H1 (cell line): Measurements from ENCODE around the gene RAD51D. TPM values are rescaled to one million over a fixed set of nuclear protein-coding genes. Genes with fewer than 3 reads are reported as not detected.

ENCODE experiments used
- CTCF ChIA-PET: fragments of 300-600 bp; sonication (Branson Sonifier 250); formaldehyde crosslinking; loops from one replicate; lab custom pipeline; 2021; ENCODE audit not compliant: partially characterized antibody; lab: Charles Lee
- POLR2A ChIA-PET: fragments of 300-600 bp; sonication (Branson Sonifier 250); formaldehyde crosslinking; loops from one replicate; lab custom pipeline; 2021; ENCODE audit warnings: inconsistent platforms; ENCODE audit not compliant: partially characterized antibody; lab: Charles Lee
- DNase-seq, 2 experiments: peaks; one replicate each; pipeline versions ENCODE4 v3.0.0 to v3.0.0-alpha.2; 2010 to 2022; ENCODE audit warnings: low spot score in 2 of 2, low read depth in 1 of 2, mixed read lengths in 1 of 2
- FAIRE-seq: peaks from 2 replicates; lab custom pipeline; 2011; peaks lifted over from hg19 to GRCh38; lab: Jason Lieb, UNC
- H2AFZ ChIP-seq: 2 replicates; pipeline ENCODE4 v1.8.1; 2012; ENCODE audit warnings: low read length, inconsistent platforms
- H2AK5ac ChIP-seq: 2 replicates; pipeline ENCODE4 v1.6.1; 2013; ENCODE audit warnings: low read depth, low read length
- H2BK120ac ChIP-seq: replicated peaks from 2 replicates; pipeline ENCODE3; 2013; ENCODE audit warnings: low read depth, low read length, inconsistent platforms
- H2BK12ac ChIP-seq: 2 replicates; pipeline ENCODE4 v1.6.1; 2013; ENCODE audit warnings: low read depth, low read length
- H2BK15ac ChIP-seq: 2 replicates; pipeline ENCODE4 v1.6.1; 2013; ENCODE audit warnings: low read length
- H2BK20ac ChIP-seq: 2 replicates; pipeline ENCODE4 v1.6.1; 2013; ENCODE audit warnings: low read length
- H2BK5ac ChIP-seq: 2 replicates; pipeline ENCODE4 v1.6.1; 2013; ENCODE audit warnings: low read depth, low read length
- H3K14ac ChIP-seq: 2 replicates; pipeline ENCODE4 v1.6.1; 2013; ENCODE audit warnings: inconsistent platforms; ENCODE audit not compliant: insufficient read length
- H3K18ac ChIP-seq: 2 replicates; pipeline ENCODE4 v1.6.1; 2013; ENCODE audit warnings: low read length; ENCODE audit errors: extremely low read depth
- H3K23ac ChIP-seq: 2 replicates; pipeline ENCODE4 v1.6.1; 2013; ENCODE audit warnings: inconsistent platforms; ENCODE audit not compliant: insufficient read length
- H3K23me2 ChIP-seq: 2 replicates; pipeline ENCODE4 v1.6.1; 2013; ENCODE audit warnings: low read depth, low read length
- H3K27ac ChIP-seq: 2 replicates; pipeline ENCODE4 v1.6.1; 2011; ENCODE audit warnings: low read depth, low read length, inconsistent platforms
- H3K27me3 ChIP-seq, 4 experiments: replicated peaks in 1 of 4; 1 replicate in 1 of 4; 2 replicates in 3 of 4; pipeline versions ENCODE4 v1.6.1 to v1.8.1; 2011 to 2013; ENCODE audit warnings: low read length in 3 of 4, mild to moderate bottlenecking in 3 of 4, inconsistent platforms in 2 of 4, mixed read lengths in 2 of 4, moderate library complexity in 1 of 4; ENCODE audit not compliant: control insufficient read depth in 3 of 4, insufficient read depth in 3 of 4; ENCODE audit errors: extremely low read depth in 1 of 4
- H3K36me3 ChIP-seq, 4 experiments: 2 replicates each; pipeline versions ENCODE4 v1.6.1 to v1.8.1; 2011 to 2013; ENCODE audit warnings: mild to moderate bottlenecking in 4 of 4, low read length in 3 of 4, moderate library complexity in 2 of 4, control low read depth in 1 of 4, inconsistent platforms in 1 of 4; ENCODE audit not compliant: insufficient read depth in 4 of 4, control insufficient read depth in 2 of 4
- H3K4ac ChIP-seq: replicated peaks from 2 replicates; pipeline ENCODE3; 2013; ENCODE audit warnings: low read length, low read depth, mixed read lengths, inconsistent platforms; ENCODE audit not compliant: insufficient read length
- H3K4me1 ChIP-seq, 4 experiments: replicated peaks in 1 of 4; 1 replicate in 1 of 4; 2 replicates in 3 of 4; pipeline versions ENCODE4 v1.6.1 to v1.8.1; 2011 to 2013; ENCODE audit warnings: low read length in 3 of 4, inconsistent platforms in 2 of 4, mixed read lengths in 1 of 4; ENCODE audit not compliant: insufficient read depth in 4 of 4, control insufficient read depth in 3 of 4
- H3K4me2 ChIP-seq, 2 experiments: 2 replicates each; pipeline versions ENCODE4 v1.6.1 to v1.8.1; 2011 to 2013; ENCODE audit warnings: low read depth in 2 of 2, low read length in 2 of 2, control low read depth in 1 of 2, inconsistent platforms in 1 of 2, mild to moderate bottlenecking in 1 of 2; ENCODE audit not compliant: insufficient read depth in 1 of 2
- H3K4me3 ChIP-seq, 4 experiments: fragments of 200-600, 300-600 bp in 1 of 4; sonication (generic), shearing (Covaris generic), sonication (Bioruptor Twin) in 1 of 4; 2 replicates each; pipeline versions ENCODE4 v1.5.1 to v1.8.1; 2011 to 2016; ENCODE audit warnings: low read length in 4 of 4, low read depth in 3 of 4, control low read depth in 2 of 4, inconsistent platforms in 2 of 4, mild to moderate bottlenecking in 2 of 4, mixed read lengths in 1 of 4, moderate library complexity in 1 of 4; ENCODE audit not compliant: insufficient read depth in 2 of 4; ENCODE audit errors: extremely low read depth in 1 of 4
- H3K56ac ChIP-seq: replicated peaks from 2 replicates; pipeline ENCODE3; 2013; ENCODE audit warnings: low read depth, mild to moderate bottlenecking, mixed read lengths, low read length, inconsistent platforms; ENCODE audit not compliant: insufficient read length
- H3K79me1 ChIP-seq: 2 replicates; pipeline ENCODE4 v1.6.1; 2013; ENCODE audit warnings: low read depth, low read length, control low read depth
- H3K79me2 ChIP-seq, 2 experiments: 2 replicates each; pipeline versions ENCODE4 v1.6.1 to v1.8.1; 2012 to 2013; ENCODE audit warnings: low read length in 2 of 2, mild to moderate bottlenecking in 2 of 2, inconsistent platforms in 1 of 2; ENCODE audit not compliant: insufficient read depth in 2 of 2, control insufficient read depth in 1 of 2
- H3K9ac ChIP-seq, 4 experiments: replicated peaks in 1 of 4; 1 replicate in 1 of 4; 2 replicates in 3 of 4; pipeline versions ENCODE4 v1.6.1 to v1.8.1; 2011 to 2013; ENCODE audit warnings: low read depth in 3 of 4, low read length in 3 of 4, control low read depth in 2 of 4, mild to moderate bottlenecking in 2 of 4, moderate library complexity in 2 of 4, inconsistent platforms in 1 of 4; ENCODE audit errors: extremely low read depth in 1 of 4
- H3K9me3 ChIP-seq, 2 experiments: 2 replicates each; pipeline versions ENCODE4 v1.6.1 to v1.8.1; 2012 to 2013; ENCODE audit warnings: mild to moderate bottlenecking in 2 of 2, moderate library complexity in 2 of 2, control low read depth in 1 of 2, inconsistent platforms in 1 of 2, low read depth in 1 of 2, low read length in 1 of 2, mixed read lengths in 1 of 2; ENCODE audit not compliant: insufficient read depth in 2 of 2
- H4K20me1 ChIP-seq, 2 experiments: replicated peaks in 1 of 2; 2 replicates each; pipeline versions ENCODE3 to v1.8.1; 2011 to 2013; ENCODE audit warnings: inconsistent platforms in 2 of 2, low read length in 2 of 2, mild to moderate bottlenecking in 1 of 2; ENCODE audit not compliant: insufficient read depth in 2 of 2, control insufficient read depth in 1 of 2
- H4K5ac ChIP-seq: 2 replicates; pipeline ENCODE4 v1.6.1; 2013; ENCODE audit warnings: low read length, low read depth, mixed read lengths, inconsistent platforms; ENCODE audit not compliant: insufficient read length
- H4K8ac ChIP-seq: 2 replicates; pipeline ENCODE4 v1.8.0; 2013; ENCODE audit warnings: mild to moderate bottlenecking, moderate library complexity, low read length, inconsistent platforms; ENCODE audit not compliant: insufficient read depth; ENCODE audit errors: extremely low read depth
- H4K91ac ChIP-seq: replicated peaks from 2 replicates; pipeline ENCODE3; 2013; ENCODE audit warnings: low read length, mixed read lengths, inconsistent platforms; ENCODE audit not compliant: insufficient read length
- BACH1 ChIP-seq: IDR thresholded peaks from 2 replicates; pipeline ENCODE4 v1.6.1; 2012; ENCODE audit warnings: low read length, improper control_type of control experiment
- CEBPB ChIP-seq: IDR thresholded peaks from 2 replicates; pipeline ENCODE4 v1.6.1; 2012; ENCODE audit warnings: low read depth, low read length
- CHD1 ChIP-seq: IDR thresholded peaks from 2 replicates; pipeline ENCODE4 v1.6.1; 2012; ENCODE audit warnings: low read depth, low read length, improper control_type of control experiment
- CTBP2 ChIP-seq: IDR thresholded peaks from 2 replicates; pipeline ENCODE4 v1.7.0; 2011; ENCODE audit warnings: borderline replicate concordance, mild to moderate bottlenecking, moderate library complexity, mixed read lengths, low read length; ENCODE audit not compliant: insufficient read depth, insufficient read length
- EGR1 ChIP-seq: IDR thresholded peaks from 2 replicates; pipeline ENCODE4 v1.6.1; 2011; ENCODE audit warnings: low read depth, low read length, borderline replicate concordance
- KDM4A ChIP-seq: IDR thresholded peaks from one replicate; pipeline ENCODE4 v1.7.1; 2012; ENCODE audit warnings: low read depth, mild to moderate bottlenecking, moderate library complexity, low read length, inconsistent platforms; ENCODE audit not compliant: severe bottlenecking
- POLR2AphosphoS5 ChIP-seq: IDR thresholded peaks from 2 replicates; pipeline ENCODE4 v1.6.1; 2011; ENCODE audit warnings: low read depth, low read length
- SAP30 ChIP-seq: fragments of 300-600 bp; sonication (generic); IDR thresholded peaks from 2 replicates; pipeline ENCODE4 v1.7.1; 2012; ENCODE audit warnings: low read length, moderate library complexity, mild to moderate bottlenecking, inconsistent platforms; ENCODE audit not compliant: insufficient read depth, insufficient replicate concordance
- TBP ChIP-seq: IDR thresholded peaks from 2 replicates; pipeline ENCODE4 v1.6.1; 2011; ENCODE audit warnings: low read depth, low read length, improper control_type of control experiment
- TEAD4 ChIP-seq: IDR thresholded peaks from 2 replicates; pipeline ENCODE4 v1.6.1; 2012; ENCODE audit warnings: low read depth, low read length, inconsistent platforms, mixed read lengths
- WGBS, 2 experiments: shearing (Covaris generic) in 1 of 2; methylation state at CpG; one replicate each; pipeline versions ENCODE4 v1.1.6 to v1.1.7; 2013 to 2015; ENCODE audit warnings: low lambda C conversion rate in 2 of 2, mixed read lengths in 2 of 2, inconsistent platforms in 1 of 2, low coverage in 1 of 2, missing lambda C conversion rate in 1 of 2; ENCODE audit not compliant: insufficient replicate concordance in 2 of 2, insufficient coverage in 1 of 2, insufficient read length in 1 of 2; ENCODE audit errors: extremely low coverage in 1 of 2, missing lambda C conversion rate in 1 of 2; 5-methylcytosine and 5-hydroxymethylcytosine counted together
- polyA plus RNA-seq, 7 experiments: library from polyadenylated mRNA; depleted of rRNA in 3 of 7; stranded (reverse) in 5 of 7; unstranded in 2 of 7; fragments of >200 nt in 5 of 7; fragments of 200-250 nt in 2 of 7; gene quantifications; 1 replicate in 5 of 7; 2 replicates in 1 of 7; 4 replicates in 1 of 7; pipeline versions ENCODE4 v1.2.1 to v1.2.3, GENCODE V29; 2011 to 2013; ENCODE audit warnings: missing spikeins in 2 of 7, mixed read lengths in 2 of 7
- total RNA-seq: library from RNA; stranded (reverse); fragmentation: NEBNext Ultra II Directional; extraction: Animal tissue kit (Norgen Biotek cat#: 25700); gene quantifications from 2 replicates; pipeline ENCODE4 v1.2.1, GENCODE V29; 2021
- TF ChIP-seq, protein P1 (sequence below): IDR thresholded peaks from 2 replicates; pipeline ENCODE4 v1.6.1; 2011; ENCODE audit warnings: low read length, improper control_type of control experiment

RAD51D gene
- total and polyA plus RNA-seq, 2 of the 8 experiments (the other 6 are each of a cell fraction or from before 2014, with no cell fraction given), result 10.2 to 12.9 TPM

DNA sequence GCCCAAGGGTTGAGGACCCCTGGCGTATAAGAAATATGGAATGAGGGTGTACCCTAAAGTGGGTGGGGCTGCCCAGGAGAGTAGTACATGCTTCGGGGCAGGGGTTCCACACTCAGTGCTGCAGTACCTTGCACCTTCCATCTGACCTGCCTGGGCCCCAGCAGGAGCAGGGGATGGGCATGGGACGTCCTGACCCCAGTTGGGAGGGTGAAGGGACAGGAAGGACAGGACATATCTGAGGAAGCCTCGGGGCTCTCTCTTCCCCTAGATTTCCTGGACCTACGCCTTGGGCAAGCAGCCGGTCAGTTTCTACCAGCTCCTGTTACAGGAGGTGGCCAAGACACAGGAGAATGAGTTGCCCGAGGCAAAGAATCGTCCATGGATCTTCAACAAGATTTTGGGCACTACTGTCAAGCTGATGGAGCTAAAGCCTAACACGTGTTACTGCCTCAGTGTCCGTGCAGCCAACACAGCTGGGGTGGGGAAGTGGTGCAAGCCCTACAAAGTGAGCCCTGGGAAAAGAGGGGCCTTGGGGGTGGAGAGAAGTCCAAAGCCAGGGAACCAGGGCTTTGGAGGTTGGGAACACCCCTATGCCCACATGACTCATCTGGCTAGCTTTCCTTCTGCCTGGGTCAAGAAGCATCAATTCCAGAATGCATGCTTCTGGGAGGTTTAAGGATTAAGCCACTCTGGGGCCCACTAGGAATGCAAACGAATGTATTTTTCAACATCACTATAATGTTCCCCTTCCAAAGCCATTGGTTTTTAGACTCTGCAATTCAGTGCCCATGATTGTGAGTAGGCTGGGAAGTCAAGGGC, 9.7 kb upstream of the RAD51D start:
- Histone ChIP-seq H2BK12ac (no peak overlapping the region), H3K79me1 (no peaks in the 10 kb centered on the region), H2AK5ac (no peak overlapping the region), H4K5ac (no peak overlapping the region), H4K91ac (no peak overlapping the region), H2BK20ac (no peak overlapping the region), H3K27me3 (peaks cover 0 to 2% (median 0%) of the 10 kb centered on the region in 4 experiments; a peak in 2 of 7 replicates), H4K8ac (no peak overlapping the region), H3K23me2 (no peaks in the 10 kb centered on the region), H2AFZ (no peak overlapping the region), H3K9me3 (peaks cover 0 to 3% of the 10 kb centered on the region in 2 experiments; a peak in 1 of 4 replicates), H3K79me2 (no peaks in the 10 kb centered on the region), H2BK15ac (no peak overlapping the region), H4K20me1 (peaks cover 5 to 23% of the 10 kb centered on the region in 2 experiments), H3K23ac (no peak overlapping the region), H3K18ac (no peak overlapping the region), H3K4me1 (no peaks in the 10 kb centered on the region), H3K14ac (no peak overlapping the region), H3K9ac (no peak overlapping the region), H3K4me3 (no peak overlapping the region), H3K27ac (no peak overlapping the region), H3K56ac (no peak overlapping the region), H2BK120ac (no peak overlapping the region), H2BK5ac (no peak overlapping the region), H3K4ac (no peak overlapping the region), H3K36me3 (peaks cover 24 to 36% (median 32%) of the 10 kb centered on the region in 4 experiments), H3K4me2 (no peak overlapping the region)
- DNase-seq, result no peak
- no peak for FAIRE-seq
- POLR2A ChIA-PET, result interaction anchor here (0.6 to 7.5 kb wide), 10 partner anchors 10 to 221 kb away, joined by 3 to 84 read pairs (median 4); partner anchors contain the start of genes FNDC8, NLE1 and RAD51D
- CTCF ChIA-PET, result interaction anchor here (1.1 to 1.9 kb wide), 2 partner anchors 10 to 11 kb away, joined by 6 to 8 read pairs; partner anchors contain the start of gene RAD51D
- 88% methylated on average over 10 of the region's 11 CpGs; no CpG with 5 or more reads in 1 of the 2 experiments for WGBS, 2 experiments
- TF ChIP-seq SAP30 (no peak), KDM4A (no peak), CHD1 (no peak), CTBP2 (no peak), CEBPB (no peak), BACH1 (no peak), EGR1 (no peak), TBP (no peak), TEAD4 (no peak), POLR2AphosphoS5 (no peak; the same call in 1 of the 2 replicates)
- TF ChIP-seq, protein P1, sequence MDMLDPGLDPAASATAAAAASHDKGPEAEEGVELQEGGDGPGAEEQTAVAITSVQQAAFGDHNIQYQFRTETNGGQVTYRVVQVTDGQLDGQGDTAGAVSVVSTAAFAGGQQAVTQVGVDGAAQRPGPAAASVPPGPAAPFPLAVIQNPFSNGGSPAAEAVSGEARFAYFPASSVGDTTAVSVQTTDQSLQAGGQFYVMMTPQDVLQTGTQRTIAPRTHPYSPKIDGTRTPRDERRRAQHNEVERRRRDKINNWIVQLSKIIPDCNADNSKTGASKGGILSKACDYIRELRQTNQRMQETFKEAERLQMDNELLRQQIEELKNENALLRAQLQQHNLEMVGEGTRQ, result no peak
